Activated CD8-positive, alpha-beta memory T cell treated with anti-CD3 and anti-CD28 coated beads for 24 hours (primary cell): Measurements from ENCODE around the gene PPP1CC.
"Not testable (repeated sequence)": the region's sequence is repeated elsewhere in the genome, so short reads cannot be mapped to it uniquely, and the experiment has no call there.

Source experiments
- DNase-seq: peaks from one replicate; pipeline ENCODE4 v3.0.0-alpha.2; 2020

The PPP1CC gene

GRCh38 chr12:110750784-110751461 is 8.2 kb upstream of the PPP1CC start:
- no peak for DNase-seq

- no peak for DNase-seq
Observed at GRCh38 chr12:110746550-110746949, 3.9 kb upstream of the PPP1CC start.

- no peak for DNase-seq
Observed at GRCh38 chr12:110745542-110746284, 3.0 kb upstream of the PPP1CC start.

GRCh38 chr12:110744601-110745264 is 2.0 kb upstream of the PPP1CC start:
- peak; percentile 54 for DNase-seq

GRCh38 chr12:110744151-110744571 is 1.5 kb upstream of the PPP1CC start:
- no peak for DNase-seq

GRCh38 chr12:110743571-110744093 is 941 bp upstream of the PPP1CC start:
- DNase-seq, result no peak

- DNase-seq, result peak; percentile 63
Observed at GRCh38 chr12:110742096-110742717, 484 bp downstream of the PPP1CC start.

- no peak for DNase-seq
Observed at GRCh38 chr12:110741341-110742095, 1.2 kb downstream of the PPP1CC start.

GRCh38 chr12:110739894-110740293 is 2.8 kb downstream of the PPP1CC start:
- no peak for DNase-seq

GRCh38 chr12:110739488-110739887 is 3.2 kb downstream of the PPP1CC start:
- DNase-seq, result no peak

- DNase-seq, result no peak
Observed at GRCh38 chr12:110737532-110737931, 5.2 kb downstream of the PPP1CC start.

- not testable (repeated sequence) for DNase-seq
Observed at GRCh38 chr12:110737016-110737415, 5.7 kb downstream of the PPP1CC start.

GRCh38 chr12:110733900-110734299 is 8.8 kb downstream of the PPP1CC start:
- DNase-seq, result peak; percentile 47

- DNase-seq, result peak; percentile 42
Observed at GRCh38 chr12:110733089-110733715, 9.5 kb downstream of the PPP1CC start.

- no peak for DNase-seq
Observed at GRCh38 chr12:110732572-110732971, 10.1 kb downstream of the PPP1CC start.

GRCh38 chr12:110731479-110731878 is 11.2 kb downstream of the PPP1CC start:
- no peak for DNase-seq

GRCh38 chr12:110728628-110729027 is 14.1 kb downstream of the PPP1CC start:
- no peak for DNase-seq

GRCh38 chr12:110726708-110727369 is 15.9 kb downstream of the PPP1CC start:
- DNase-seq, result no peak

GRCh38 chr12:110726028-110726427 is 16.7 kb downstream of the PPP1CC start:
- DNase-seq, result no peak

GRCh38 chr12:110725267-110725666 is 17.4 kb downstream of the PPP1CC start:
- peak; percentile 32 for DNase-seq

- DNase-seq, result not testable (repeated sequence)
Observed at GRCh38 chr12:110722892-110723291, 19.8 kb downstream of the PPP1CC start.
